DND-41 (cell line): ENCODE measurements around the gene C1orf116.

ENCODE experiments used
- ATAC-seq: fragments of 200-7000 bp; cut with Tn5 transposase; 3 replicates; pipeline ENCODE4 v1.9.1; 2021; ENCODE audit warnings: low read depth; ENCODE audit not compliant: insufficient read depth
- DNase-seq: peaks from one replicate; pipeline ENCODE4 v3.0.0-alpha.2; 2020
- H2AFZ ChIP-seq: 2 replicates; pipeline ENCODE4 v1.6.0; 2012; ENCODE audit warnings: low read depth, low read length
- H3K27ac ChIP-seq: 2 replicates; pipeline ENCODE4 v1.5.1; 2012; ENCODE audit warnings: low read length, inconsistent platforms
- H3K27me3 ChIP-seq: fragments of 200-600 bp; sonication (generic); 2 replicates; pipeline ENCODE4 v1.6.0; 2012; ENCODE audit warnings: low read length, mild to moderate bottlenecking, inconsistent platforms; ENCODE audit not compliant: insufficient read depth, poor library complexity
- H3K36me3 ChIP-seq: 2 replicates; pipeline ENCODE4 v1.5.1; 2012; ENCODE audit warnings: low read length, inconsistent platforms; ENCODE audit not compliant: insufficient read depth
- H3K4me1 ChIP-seq: 2 replicates; pipeline ENCODE4 v1.5.1; 2012; ENCODE audit warnings: mild to moderate bottlenecking, low read length; ENCODE audit not compliant: insufficient read depth
- H3K4me2 ChIP-seq: 2 replicates; pipeline ENCODE4 v1.6.0; 2012; ENCODE audit warnings: mild to moderate bottlenecking, moderate library complexity, low read length, inconsistent platforms; ENCODE audit not compliant: insufficient read depth
- H3K4me3 ChIP-seq, 2 experiments: fragments of 200-600 bp in 1 of 2; shearing (Covaris generic) in 1 of 2; 2 replicates each; pipeline ENCODE4 v1.5.1; 2012 to 2016; ENCODE audit warnings: inconsistent platforms in 2 of 2, low read length in 2 of 2, mild to moderate bottlenecking in 2 of 2, low read depth in 1 of 2, moderate library complexity in 1 of 2
- H3K79me2 ChIP-seq: 2 replicates; pipeline ENCODE4 v1.6.0; 2012; ENCODE audit warnings: low read length, inconsistent platforms; ENCODE audit not compliant: insufficient read depth
- H3K9ac ChIP-seq: 2 replicates; pipeline ENCODE4 v1.6.0; 2012; ENCODE audit warnings: low read depth, mild to moderate bottlenecking, inconsistent platforms, low read length, moderate library complexity
- H3K9me3 ChIP-seq: 2 replicates; pipeline ENCODE4 v1.5.1; 2012; ENCODE audit warnings: low read length, moderate library complexity, mild to moderate bottlenecking, inconsistent platforms; ENCODE audit not compliant: insufficient read depth, severe bottlenecking
- H4K20me1 ChIP-seq: 2 replicates; pipeline ENCODE4 v1.6.0; 2012; ENCODE audit warnings: low read length; ENCODE audit not compliant: insufficient read depth
- CTCF ChIP-seq: IDR thresholded peaks from 2 replicates; pipeline ENCODE4 v1.5.1; 2012; ENCODE audit warnings: borderline replicate concordance, low read length, moderate library complexity, mild to moderate bottlenecking; ENCODE audit not compliant: poor library complexity, severe bottlenecking; ENCODE audit errors: extremely low read depth
- EZH2 ChIP-seq: IDR thresholded peaks from 3 replicates; pipeline ENCODE4 v1.6.1; 2012; ENCODE audit warnings: borderline replicate concordance, low read depth, mild to moderate bottlenecking, moderate library complexity, low read length, inconsistent platforms; ENCODE audit not compliant: severe bottlenecking

C1orf116 gene

GRCh38 chr1:207058252-207058651 is 25.7 kb upstream of the C1orf116 start:
- Histone ChIP-seq H3K9me3 (no peaks in the 10 kb centered on the region), H3K9ac (no peak overlapping the region), H3K27ac (no peak overlapping the region), H4K20me1 (no peaks in the 10 kb centered on the region), H3K4me2 (no peak overlapping the region), H3K36me3 (no peaks in the 10 kb centered on the region), H3K79me2 (no peaks in the 10 kb centered on the region), H3K4me3 (no peak overlapping the region), H3K4me1 (peaks cover 4% of the 10 kb centered on the region), H3K27me3 (peaks cover 4% of the 10 kb centered on the region), H2AFZ (no peak overlapping the region)
- TF ChIP-seq CTCF = no peak
- TF ChIP-seq EZH2 = no peak
- ATAC-seq = no peak
- DNase-seq = no peak

GRCh38 chr1:207056673-207057072 is 24.1 kb upstream of the C1orf116 start:
- Histone ChIP-seq H2AFZ (no peak overlapping the region), H3K4me2 (no peak overlapping the region), H3K27me3 (peaks cover 9% of the 10 kb centered on the region), H3K79me2 (no peaks in the 10 kb centered on the region), H3K9me3 (no peaks in the 10 kb centered on the region), H3K4me1 (peaks cover 20% of the 10 kb centered on the region), H3K4me3 (no peak overlapping the region), H4K20me1 (no peaks in the 10 kb centered on the region), H3K9ac (no peak overlapping the region), H3K27ac (no peak overlapping the region), H3K36me3 (no peaks in the 10 kb centered on the region)
- TF ChIP-seq EZH2 = no peak
- TF ChIP-seq CTCF = no peak
- DNase-seq (no peak), ATAC-seq (no peak)

- peaks cover 3% of the 10 kb centered on the region for H3K79me2 ChIP-seq
- H3K4me2 ChIP-seq = no peak overlapping the region
- H3K4me3 ChIP-seq = no peak overlapping the region
- peaks cover 9% of the 10 kb centered on the region for H3K27me3 ChIP-seq
- no peaks in the 10 kb centered on the region for H3K36me3 ChIP-seq
- no peak overlapping the region for H3K9ac ChIP-seq
- no peak for ATAC-seq
- no peak overlapping the region for H2AFZ ChIP-seq
- TF ChIP-seq CTCF = no peak
- TF ChIP-seq EZH2 = no peak
- no peaks in the 10 kb centered on the region for H4K20me1 ChIP-seq
- no peaks in the 10 kb centered on the region for H3K9me3 ChIP-seq
- no peak overlapping the region for H3K27ac ChIP-seq
- DNase-seq = no peak
- H3K4me1 ChIP-seq = peaks cover 28% of the 10 kb centered on the region
Observed at GRCh38 chr1:207055386-207056001, 22.9 kb upstream of the C1orf116 start.
